ENCODE measurements around the gene C1orf116. TPM values are rescaled to one million over a fixed set of nuclear protein-coding genes. Genes with fewer than 3 reads are reported as not detected.

C1orf116 gene
- total RNA-seq, 2 experiments from 2014 or later = 0.08 TPM; not detected in 1

DNA sequence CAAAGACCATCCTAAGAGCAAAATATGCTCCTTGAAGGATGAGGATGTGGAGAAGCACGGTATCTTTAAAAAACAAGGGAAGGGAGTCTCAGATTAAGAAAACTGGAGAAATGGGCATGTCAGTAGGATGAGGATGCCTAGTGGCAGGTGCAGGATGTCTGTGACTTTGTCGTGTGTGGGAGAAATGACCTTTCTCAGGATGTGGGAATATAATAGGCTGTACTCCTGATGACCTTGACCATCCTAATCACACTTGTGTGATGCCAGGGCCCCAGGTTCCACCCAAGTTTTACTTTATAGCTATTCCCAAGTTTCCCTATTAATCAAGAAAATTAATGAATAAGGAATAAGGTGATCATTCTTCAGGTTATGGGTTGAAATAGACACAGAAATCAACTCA, 12.9 kb downstream of the C1orf116 start:
- POLR2A ChIA-PET = no interaction called here
- no peak overlapping the region for H3K4me3 Mint-ChIP-seq
- CTCF ChIA-PET = interaction anchor here (0.6 kb wide), 1 partner anchor 501 kb away, joined by 4 read pairs; no protein-coding TSS in a partner anchor
- peaks cover 6% of the 10 kb centered on the region for H3K4me1 Mint-ChIP-seq
- no peaks in the 10 kb centered on the region for H3K9me3 Mint-ChIP-seq
- H3K27ac Mint-ChIP-seq = no peak overlapping the region
- H3K36me3 Mint-ChIP-seq (ENCODE audit: low read depth) = no peaks in the 10 kb centered on the region
- H3K27me3 Mint-ChIP-seq = peaks cover 21% of the 10 kb centered on the region
- DNase-seq = no peak

DNA sequence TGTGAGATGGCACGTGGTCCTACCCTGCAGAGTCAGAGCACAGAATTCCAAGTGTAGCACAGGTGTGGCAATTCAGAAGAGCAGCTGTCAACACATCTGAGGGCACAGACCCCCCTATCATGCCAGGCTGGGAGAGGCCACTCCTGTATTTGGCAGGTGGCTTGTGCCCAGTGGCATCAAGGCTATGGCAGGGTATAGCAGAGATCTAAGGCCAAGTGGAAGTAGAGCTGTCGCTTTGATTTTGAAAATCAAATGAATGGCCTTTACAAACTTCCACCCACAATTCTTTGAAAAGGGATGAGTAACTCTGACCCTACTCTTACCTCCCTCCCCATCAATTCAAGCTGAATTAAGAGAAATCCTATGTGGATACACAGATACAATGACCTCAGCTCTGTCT, 13.4 kb downstream of the C1orf116 start:
- CTCF ChIA-PET = interaction anchor here (0.6 to 1.8 kb wide), 2 partner anchors 14 to 502 kb away, joined by 4 to 7 read pairs; no protein-coding TSS in a partner anchor
- Mint-ChIP-seq H3K27me3 (peaks cover 25% of the 10 kb centered on the region), H3K4me3 (no peak overlapping the region)

GRCh38 chr1:207018707-207019106, 13.8 kb downstream of the C1orf116 start:
- Mint-ChIP-seq H3K9me3 (no peaks in the 10 kb centered on the region), H3K27ac (no peak overlapping the region), H3K36me3 (ENCODE audit: low read depth) (no peaks in the 10 kb centered on the region), H3K27me3 (peaks cover 29% of the 10 kb centered on the region), H3K4me1 (peaks cover 6% of the 10 kb centered on the region), H3K4me3 (no peak overlapping the region)
- ChIA-PET POLR2A (no interaction called here), CTCF (interaction anchor here (1.8 kb wide), 1 partner anchor 13 kb away, joined by 7 read pairs; no protein-coding TSS in a partner anchor)
- no peak for DNase-seq

More for the DNA sequence above, 13.4 kb downstream of the C1orf116 start:
- H3K36me3 Mint-ChIP-seq (ENCODE audit: low read depth) = no peaks in the 10 kb centered on the region
- H3K27ac Mint-ChIP-seq = no peak overlapping the region
- no peaks in the 10 kb centered on the region for H3K9me3 Mint-ChIP-seq
- no peak for DNase-seq
- POLR2A ChIA-PET = no interaction called here
- peaks cover 6% of the 10 kb centered on the region for H3K4me1 Mint-ChIP-seq

- DNase-seq = no peak
- ChIA-PET CTCF (interaction anchor here (0.9 to 1.8 kb wide), 2 partner anchors 13 to 25 kb away, joined by 3 to 7 read pairs; no protein-coding TSS in a partner anchor), POLR2A (no interaction called here)
- Mint-ChIP-seq H3K4me3 (no peak overlapping the region), H3K27me3 (peaks cover 36% of the 10 kb centered on the region), H3K9me3 (no peaks in the 10 kb centered on the region), H3K4me1 (peaks cover 6% of the 10 kb centered on the region), H3K36me3 (ENCODE audit: low read depth) (no peaks in the 10 kb centered on the region), H3K27ac (no peak overlapping the region)
Measured at GRCh38 chr1:207017615-207018559, 14.7 kb downstream of the C1orf116 start.

GRCh38 chr1:207015791-207016190, 16.8 kb downstream of the C1orf116 start:
- H3K9me3 Mint-ChIP-seq = no peaks in the 10 kb centered on the region
- peaks cover 5% of the 10 kb centered on the region for H3K4me1 Mint-ChIP-seq
- H3K36me3 Mint-ChIP-seq (ENCODE audit: low read depth) = no peaks in the 10 kb centered on the region
- ChIA-PET POLR2A (no interaction called here), CTCF (interaction anchor here (1.6 to 1.7 kb wide), 2 partner anchors 12 to 34 kb away, joined by 3 to 6 read pairs; no protein-coding TSS in a partner anchor)
- no peak for DNase-seq
- no peak overlapping the region for H3K4me3 Mint-ChIP-seq
- H3K27ac Mint-ChIP-seq = no peak overlapping the region
- H3K27me3 Mint-ChIP-seq = peaks cover 51% of the 10 kb centered on the region

DNA sequence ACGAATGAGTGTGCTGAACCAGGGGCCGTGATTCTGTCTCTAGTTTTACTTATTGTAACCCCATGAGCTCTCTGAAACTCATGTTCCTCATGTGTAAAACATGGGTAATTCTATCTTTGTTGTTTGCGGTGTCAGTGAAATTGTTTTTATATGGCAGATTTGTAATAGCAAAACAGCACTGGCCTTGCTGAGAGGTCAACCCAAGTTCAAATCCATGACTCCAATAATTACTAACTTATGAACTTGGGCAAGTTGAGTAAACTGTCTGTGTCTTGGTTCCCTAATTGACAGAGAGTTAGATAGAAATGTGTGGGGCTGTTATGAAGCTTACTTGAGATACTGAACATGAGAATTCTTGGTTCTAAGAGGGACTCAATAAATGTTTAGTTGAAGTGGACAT, 17.8 kb downstream of the C1orf116 start:
- Mint-ChIP-seq H3K4me1 (peaks cover 4% of the 10 kb centered on the region), H3K27me3 (peaks cover 53% of the 10 kb centered on the region), H3K4me3 (no peak overlapping the region), H3K27ac (no peak overlapping the region), H3K9me3 (no peaks in the 10 kb centered on the region), H3K36me3 (ENCODE audit: low read depth) (no peaks in the 10 kb centered on the region)
- CTCF ChIA-PET = interaction anchor here (1.6 to 1.7 kb wide), 2 partner anchors 11 to 35 kb away, joined by 3 to 6 read pairs; no protein-coding TSS in a partner anchor
- POLR2A ChIA-PET = no interaction called here
- DNase-seq = no peak

DNA sequence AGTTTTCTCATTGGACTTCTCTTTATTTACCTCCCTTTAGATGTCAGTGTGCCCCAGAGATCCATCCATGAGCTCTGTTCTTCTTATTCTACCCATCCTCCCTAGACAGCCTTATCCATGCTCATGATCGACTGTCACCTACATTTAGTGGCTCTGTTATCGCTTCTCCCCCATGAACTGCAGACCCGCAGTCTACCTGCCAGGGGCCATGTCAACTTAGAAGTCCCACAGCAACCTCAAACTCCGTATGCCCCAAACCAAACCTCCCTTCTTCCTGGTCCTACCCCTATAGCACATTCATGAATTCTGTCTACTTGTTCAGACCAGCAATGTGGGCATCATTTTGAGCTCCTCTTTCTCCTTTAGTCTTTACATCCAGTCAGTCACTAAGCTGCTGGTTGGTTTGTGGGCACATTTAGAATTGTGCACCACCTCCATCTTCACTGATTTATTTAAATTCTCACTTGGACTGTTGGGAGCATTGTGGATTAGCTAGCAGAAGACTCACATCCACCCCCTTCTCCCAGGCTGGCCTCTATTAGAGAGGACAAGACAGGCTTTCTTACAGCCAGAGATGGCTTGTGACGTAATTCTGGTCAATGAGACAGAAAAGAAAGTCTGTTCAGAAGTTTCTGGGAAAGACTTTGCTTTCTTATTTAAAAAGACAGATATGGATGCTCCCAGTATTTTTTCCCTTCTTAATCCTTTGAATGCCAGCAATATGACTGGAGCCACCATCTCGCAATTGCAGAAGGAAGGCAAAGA, 19.1 kb downstream of the C1orf116 start:
- Mint-ChIP-seq H3K9me3 (no peaks in the 10 kb centered on the region), H3K4me1 (peaks cover 4% of the 10 kb centered on the region), H3K36me3 (ENCODE audit: low read depth) (no peaks in the 10 kb centered on the region), H3K27me3 (peaks cover 54% of the 10 kb centered on the region), H3K27ac (no peak overlapping the region), H3K4me3 (no peak overlapping the region)
- ChIA-PET CTCF (interaction anchor here (0.8 kb wide), 1 partner anchor 31 kb away, joined by 3 read pairs; no protein-coding TSS in a partner anchor), POLR2A (no interaction called here)
- DNase-seq = no peak

DNA sequence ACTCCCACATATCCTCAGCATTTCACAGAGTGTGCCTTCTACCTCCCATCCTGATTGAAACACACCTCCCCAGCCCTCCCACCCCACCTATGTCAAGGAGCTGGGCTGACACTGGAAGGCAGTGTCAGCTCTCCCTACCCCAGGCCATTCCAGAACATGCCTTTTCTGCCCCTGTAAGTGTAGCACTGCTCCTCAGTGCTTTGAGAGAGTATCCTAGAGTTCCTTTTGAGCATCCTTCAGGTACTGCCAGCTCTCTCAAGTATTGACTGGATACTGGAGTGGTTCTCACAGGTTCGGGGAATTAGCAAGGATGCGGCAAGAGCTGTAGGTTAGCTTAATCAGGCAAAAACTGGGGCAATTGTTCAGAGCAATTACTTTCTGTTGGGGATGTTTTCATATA, 21.8 kb downstream of the C1orf116 start:
- Mint-ChIP-seq H3K4me1 (no peaks in the 10 kb centered on the region), H3K4me3 (no peak overlapping the region), H3K27ac (no peak overlapping the region), H3K9me3 (no peaks in the 10 kb centered on the region), H3K36me3 (ENCODE audit: low read depth) (no peaks in the 10 kb centered on the region), H3K27me3 (peaks cover 59% of the 10 kb centered on the region)
- POLR2A ChIA-PET = interaction anchor here (0.6 kb wide), 1 partner anchor 13 kb away, joined by 3 read pairs; no protein-coding TSS in a partner anchor
- no peak for DNase-seq
- CTCF ChIA-PET = interaction anchor here (0.7 kb wide), 1 partner anchor 98 kb away, joined by 3 read pairs; no protein-coding TSS in a partner anchor

DNA sequence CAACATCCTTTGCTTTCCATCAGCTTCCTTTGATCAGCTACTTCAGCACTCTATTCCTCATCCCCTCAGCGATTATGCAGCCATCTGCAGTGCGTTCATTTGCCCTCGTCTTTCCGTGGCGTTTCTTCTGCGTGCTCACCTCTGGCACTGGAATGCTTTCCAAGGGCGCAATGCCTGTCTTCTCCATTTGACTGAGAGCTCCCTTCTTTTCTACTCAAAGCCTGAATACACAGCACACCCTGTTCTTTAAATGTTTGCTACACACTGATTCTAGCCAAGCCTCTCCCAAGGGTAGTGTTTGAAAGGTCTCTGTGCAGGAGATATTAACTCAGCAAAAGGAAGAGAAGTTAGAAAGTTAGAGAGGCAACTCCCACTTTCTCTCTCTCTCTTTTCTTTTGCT, 22.6 kb downstream of the C1orf116 start:
- Mint-ChIP-seq H3K4me1 (no peaks in the 10 kb centered on the region), H3K36me3 (ENCODE audit: low read depth) (no peaks in the 10 kb centered on the region), H3K9me3 (no peaks in the 10 kb centered on the region), H3K27ac (no peak overlapping the region), H3K4me3 (no peak overlapping the region), H3K27me3 (peaks cover 62% of the 10 kb centered on the region)
- POLR2A ChIA-PET = no interaction called here
- DNase-seq = no peak
- CTCF ChIA-PET = no interaction called here

- Mint-ChIP-seq H3K9me3 (no peaks in the 10 kb centered on the region), H3K36me3 (ENCODE audit: low read depth) (no peaks in the 10 kb centered on the region), H3K27ac (no peak overlapping the region), H3K27me3 (peaks cover 60% of the 10 kb centered on the region), H3K4me3 (no peak overlapping the region), H3K4me1 (peaks cover 1% of the 10 kb centered on the region)
- ChIA-PET POLR2A (no interaction called here), CTCF (no interaction called here)
- no peak for DNase-seq
Measured at GRCh38 chr1:207009182-207009850, 23.2 kb downstream of the C1orf116 start.

DNA sequence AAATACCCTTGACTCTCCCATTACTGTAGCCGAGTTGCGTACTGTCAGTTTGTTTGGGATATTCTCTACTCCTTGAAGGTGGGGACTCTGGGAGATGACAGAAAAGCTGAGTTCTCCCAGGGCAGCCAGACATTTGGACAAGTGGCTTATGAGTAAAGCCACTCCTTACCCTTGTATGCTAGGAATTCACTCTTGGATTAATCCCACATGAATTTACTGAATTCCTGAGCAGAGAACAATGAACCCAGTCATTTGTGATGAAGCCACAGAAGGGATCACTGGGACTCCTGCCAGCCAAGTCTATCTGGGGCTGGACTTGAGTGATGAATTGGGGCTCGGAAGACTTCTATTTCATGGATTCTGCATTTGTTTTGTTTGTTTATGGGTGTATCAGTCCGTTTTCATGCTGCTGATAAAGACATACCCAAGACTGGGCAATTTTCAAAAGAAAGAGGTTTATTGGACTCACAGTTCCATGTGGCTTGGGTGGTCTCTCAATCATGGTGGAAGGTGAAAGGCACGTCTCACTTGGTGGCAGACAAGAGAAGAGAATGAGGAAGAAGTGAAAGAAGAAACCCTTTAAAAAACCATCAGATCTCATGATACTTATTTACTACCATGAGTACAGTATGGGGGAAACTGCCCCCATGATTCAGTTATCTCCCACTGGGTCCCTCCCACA, 25.1 kb downstream of the C1orf116 start:
- Mint-ChIP-seq H3K4me3 (no peak overlapping the region), H3K9me3 (no peaks in the 10 kb centered on the region), H3K4me1 (peaks cover 1% of the 10 kb centered on the region), H3K36me3 (ENCODE audit: low read depth) (no peaks in the 10 kb centered on the region), H3K27me3 (peaks cover 44% of the 10 kb centered on the region), H3K27ac (no peak overlapping the region)
- DNase-seq = no peak
- POLR2A ChIA-PET = no interaction called here
- CTCF ChIA-PET = interaction anchor here (0.6 to 2.6 kb wide), 3 partner anchors 25 to 219 kb away, joined by 3 to 7 read pairs (median 4); no protein-coding TSS in a partner anchor

DNA sequence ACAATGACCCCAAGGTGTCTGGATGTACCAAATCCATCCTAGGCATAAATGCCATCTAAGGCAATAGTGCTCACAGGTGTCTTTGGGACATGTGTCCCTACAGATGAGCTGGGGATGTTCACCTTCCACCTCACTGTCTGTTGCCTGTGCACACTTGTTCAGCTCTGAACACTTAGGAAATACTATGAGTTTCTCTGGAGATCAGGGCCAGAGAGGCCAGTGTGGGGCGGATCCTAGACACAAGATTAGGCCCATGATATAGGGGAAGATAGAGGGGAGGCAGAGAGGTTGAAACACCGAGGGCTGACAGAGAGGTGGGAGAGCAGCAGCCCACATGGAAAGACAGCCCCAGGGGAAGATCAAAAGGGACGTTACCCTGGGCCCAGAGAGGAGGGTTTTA, 25.6 kb downstream of the C1orf116 start:
- Mint-ChIP-seq H3K4me1 (peaks cover 1% of the 10 kb centered on the region), H3K27ac (no peak overlapping the region), H3K27me3 (peaks cover 38% of the 10 kb centered on the region), H3K9me3 (no peaks in the 10 kb centered on the region), H3K4me3 (no peak overlapping the region), H3K36me3 (ENCODE audit: low read depth) (no peaks in the 10 kb centered on the region)
- ChIA-PET POLR2A (no interaction called here), CTCF (interaction anchor here (0.8 to 2.6 kb wide), 4 partner anchors 25 to 392 kb away, joined by 3 to 7 read pairs (median 4); no protein-coding TSS in a partner anchor)
- no peak for DNase-seq

Data from activated CD4-positive, alpha-beta memory T cell treated with anti-CD3 and anti-CD28 coated beads, Interleukin-2, amount 10 ng/mL, durations not matched to agents 7 days and 5 days (primary cell).